Skeletal muscle satellite cell (primary cell): ENCODE data around the gene PRM1.

Source experiments
- H3K27me3 ChIP-seq: 2 replicates; pipeline ENCODE4 v1.7.0; 2013; ENCODE audit warnings: low read length; ENCODE audit not compliant: control insufficient read depth, insufficient read depth
- H3K36me3 ChIP-seq: 2 replicates; pipeline ENCODE4 v1.7.0; 2013; ENCODE audit warnings: mild to moderate bottlenecking, control low read depth, low read length; ENCODE audit not compliant: insufficient read depth
- H3K4me1 ChIP-seq: 2 replicates; pipeline ENCODE4 v1.7.0; 2013; ENCODE audit warnings: low read length; ENCODE audit not compliant: control insufficient read depth, insufficient read depth
- H3K4me2 ChIP-seq: 2 replicates; pipeline ENCODE4 v1.7.0; 2013; ENCODE audit warnings: mild to moderate bottlenecking, low read length
- H3K4me3 ChIP-seq: 2 replicates; pipeline ENCODE4 v1.7.0; 2013; ENCODE audit warnings: low read length
- H3K9ac ChIP-seq: 2 replicates; pipeline ENCODE4 v1.7.0; 2013; ENCODE audit warnings: mild to moderate bottlenecking, low read depth, low read length, moderate library complexity
- H3K9me3 ChIP-seq: replicated peaks from 2 replicates; pipeline ENCODE4 v1.7.0; 2013; ENCODE audit warnings: mild to moderate bottlenecking, control low read depth, low read length

PRM1 gene

GRCh38 chr16:11260596-11260966, 20.5 kb downstream of the PRM1 start:
- Histone ChIP-seq H3K9me3 (no peaks in the 10 kb centered on the region), H3K27me3 (peaks cover 42% of the 10 kb centered on the region), H3K4me2 (no peak overlapping the region), H3K4me3 (no peak overlapping the region), H3K9ac (no peak overlapping the region), H3K36me3 (no peaks in the 10 kb centered on the region), H3K4me1 (peaks cover 12% of the 10 kb centered on the region)

GRCh38 chr16:11259655-11260595, 21.2 kb downstream of the PRM1 start:
- peaks cover 36% of the 10 kb centered on the region for H3K27me3 ChIP-seq
- no peaks in the 10 kb centered on the region for H3K36me3 ChIP-seq
- no peak overlapping the region for H3K9ac ChIP-seq
- H3K9me3 ChIP-seq: no peaks in the 10 kb centered on the region
- no peak overlapping the region for H3K4me3 ChIP-seq
- H3K4me1 ChIP-seq: peaks cover 15% of the 10 kb centered on the region
- H3K4me2 ChIP-seq: no peak overlapping the region

DNA sequence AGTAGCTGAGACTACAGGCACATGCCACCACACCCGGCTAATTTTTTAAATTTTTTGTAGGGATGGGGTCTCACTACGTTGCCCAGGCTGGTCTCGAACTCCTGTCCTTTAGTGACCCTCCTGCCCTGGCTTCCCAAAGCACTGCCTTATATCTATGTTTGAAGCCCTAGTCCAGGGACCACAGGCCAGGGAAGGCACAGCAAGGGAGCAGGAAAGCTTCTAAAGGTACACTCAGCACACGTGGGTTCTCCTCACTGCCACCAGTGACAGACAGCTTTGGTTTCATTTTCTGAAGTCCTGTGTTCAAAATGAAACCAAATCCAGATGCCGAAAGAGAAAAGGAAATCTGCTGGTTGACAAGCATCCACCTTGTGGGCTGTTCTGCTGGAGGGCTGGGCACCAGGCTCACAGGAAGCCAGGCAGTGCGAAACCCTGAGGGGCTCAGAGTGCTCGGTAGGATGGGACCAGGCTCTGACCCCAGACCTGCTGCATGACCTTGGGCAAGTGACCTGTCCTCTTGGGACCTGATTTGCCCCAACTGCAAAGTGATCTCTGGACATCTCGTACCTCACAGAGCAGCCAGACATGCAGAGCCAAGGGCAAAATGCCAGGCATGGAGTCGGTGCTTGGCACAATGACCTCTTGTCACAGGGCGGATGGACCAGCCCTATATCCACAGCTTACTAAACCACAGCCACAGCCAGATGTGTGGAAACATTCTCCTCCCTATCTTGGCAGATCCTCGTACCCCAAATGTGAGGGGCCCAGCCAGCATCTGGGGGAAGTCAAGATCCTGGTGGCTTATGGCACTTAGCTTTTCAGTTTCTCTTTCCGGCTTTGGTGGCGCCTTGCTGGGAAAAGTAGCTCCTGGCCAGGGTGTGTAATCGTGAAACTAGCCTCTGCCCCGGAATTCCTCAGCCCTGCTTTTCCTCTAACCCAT, 22.3 kb downstream of the PRM1 start:
- Histone ChIP-seq H3K9me3 (no peaks in the 10 kb centered on the region), H3K27me3 (peaks cover 25% of the 10 kb centered on the region), H3K9ac (no peak overlapping the region), H3K36me3 (no peaks in the 10 kb centered on the region), H3K4me3 (no peak overlapping the region), H3K4me1 (peaks cover 22% of the 10 kb centered on the region), H3K4me2 (peak overlapping the region; percentile 24)

- Histone ChIP-seq H3K9me3 (no peaks in the 10 kb centered on the region), H3K9ac (peak overlapping the region; percentile 90), H3K4me1 (peaks cover 25% of the 10 kb centered on the region)
Observed at GRCh38 chr16:11257131-11257938, 23.8 kb downstream of the PRM1 start.

DNA sequence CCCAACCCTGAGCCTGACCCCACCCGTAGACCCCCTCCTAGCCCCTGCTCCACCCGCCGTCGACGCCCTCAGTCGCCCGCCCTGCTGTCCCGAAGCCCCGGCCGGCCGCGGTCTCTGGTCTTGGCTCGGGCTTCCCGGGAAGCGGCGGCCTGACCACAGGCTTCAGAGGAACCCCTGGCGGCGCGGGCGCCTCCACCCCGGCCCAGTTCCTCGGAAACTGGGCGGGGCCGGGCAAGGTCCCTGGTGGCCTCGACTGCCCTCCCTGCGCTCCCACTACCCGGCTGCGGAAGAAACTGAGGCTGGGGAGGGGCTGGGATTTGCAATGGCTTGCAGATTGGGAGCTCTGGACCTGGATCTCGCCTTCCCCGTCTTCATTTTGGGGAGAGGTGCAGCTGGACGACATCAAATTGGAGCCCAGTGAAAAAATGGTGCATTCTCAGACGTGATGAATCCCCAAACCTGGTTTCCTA, 24.4 kb downstream of the PRM1 start:
- peak overlapping the region; percentile 90 for H3K9ac ChIP-seq
- H3K9me3 ChIP-seq: no peaks in the 10 kb centered on the region
- H3K4me3 ChIP-seq: peak overlapping the region; percentile 92
- peaks cover 13% of the 10 kb centered on the region for H3K27me3 ChIP-seq
- peaks cover 25% of the 10 kb centered on the region for H3K4me1 ChIP-seq
- H3K4me2 ChIP-seq: peak overlapping the region; percentile 86
- H3K36me3 ChIP-seq: no peaks in the 10 kb centered on the region

More at GRCh38 chr16:11257131-11257938, 23.8 kb downstream of the PRM1 start:
- Histone ChIP-seq H3K36me3 (no peaks in the 10 kb centered on the region), H3K27me3 (peaks cover 18% of the 10 kb centered on the region), H3K4me3 (peak overlapping the region; percentile 92), H3K4me2 (peak overlapping the region; percentile 86)

- H3K9ac ChIP-seq: peak within 1 kb of the TSS; percentile 90
- peak within 1 kb of the TSS; percentile 96 for H3K4me2 ChIP-seq
- H3K27me3 ChIP-seq: peaks cover 13% of the 10 kb centered on the region
- no peaks in the 10 kb centered on the region for H3K36me3 ChIP-seq
- peaks cover 25% of the 10 kb centered on the region for H3K4me1 ChIP-seq
- H3K9me3 ChIP-seq: no peaks in the 10 kb centered on the region
- peak within 1 kb of the TSS; percentile 92 for H3K4me3 ChIP-seq
Observed at GRCh38 chr16:11255737-11256660, 25.1 kb downstream of the PRM1 start, which contains the start of gene SOCS1. TSS of gene SOCS1 (minus strand) at chr16:11256204. CDS start at chr16:11255478, 726 bp downstream.

GRCh38 chr16:11254913-11255736, 26.0 kb downstream of the PRM1 start:
- peaks cover 4% of the 10 kb centered on the region for H3K27me3 ChIP-seq
- no peaks in the 10 kb centered on the region for H3K9me3 ChIP-seq
- peaks cover 25% of the 10 kb centered on the region for H3K4me1 ChIP-seq
- peak overlapping the region; percentile 96 for H3K4me2 ChIP-seq
- peak overlapping the region; percentile 92 for H3K4me3 ChIP-seq
- H3K36me3 ChIP-seq: no peaks in the 10 kb centered on the region
- H3K9ac ChIP-seq: peak overlapping the region; percentile 90

- Histone ChIP-seq H3K4me3 (peak overlapping the region; percentile 92), H3K4me1 (peaks cover 24% of the 10 kb centered on the region), H3K27me3 (no peaks in the 10 kb centered on the region), H3K9ac (peak overlapping the region; percentile 90), H3K4me2 (peak overlapping the region; percentile 96), H3K9me3 (no peaks in the 10 kb centered on the region), H3K36me3 (no peaks in the 10 kb centered on the region)
Observed at GRCh38 chr16:11253995-11254912, 26.9 kb downstream of the PRM1 start.
